Breast epithelium (tissue), 3 donors: ENCODE data around the gene GNB4.

Experiments used
- POLR2A ChIP-seq: fragments of 450-650 bp; IDR thresholded peaks from one replicate; pipeline ENCODE4 v1.6.1; 2016; ENCODE audit warnings: antibody characterized with exemption, mild to moderate bottlenecking, moderate library complexity
- POLR2AphosphoS5 ChIP-seq, 3 donors: sonication (generic); formaldehyde crosslinking; IDR thresholded peaks; one replicate each; pipeline ENCODE4 v1.6.1; 2017; ENCODE audit warnings: antibody characterized with exemption in 3 of 3
- TF ChIP-seq, protein P1 (sequence below), 3 donors: fragments of 450-650 bp; IDR thresholded peaks; one replicate each; pipeline ENCODE4 v1.5.1; 2016 to 2017; ENCODE audit warnings: antibody characterized with exemption in 3 of 3, mild to moderate bottlenecking in 3 of 3, moderate library complexity in 3 of 3

DNA sequence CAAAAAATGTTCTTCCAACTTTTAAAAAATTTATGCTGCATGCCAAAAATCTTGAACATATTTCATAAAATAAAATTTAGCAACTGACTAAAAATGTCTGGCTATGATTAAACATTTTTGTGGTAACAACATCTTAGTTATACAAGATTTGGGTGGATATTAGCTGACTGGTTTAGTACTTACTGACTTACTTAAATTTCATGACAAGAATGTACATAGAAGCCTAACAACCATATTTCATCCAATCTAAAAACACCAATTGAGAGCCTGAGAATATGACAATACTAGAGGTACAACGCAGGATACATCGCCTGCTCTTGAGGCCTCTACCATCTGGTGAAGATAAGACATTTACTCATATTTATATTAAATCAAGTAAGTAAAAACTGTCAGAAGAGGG, 34.6 kb downstream of the GNB4 start:
- TF ChIP-seq, protein P1, sequence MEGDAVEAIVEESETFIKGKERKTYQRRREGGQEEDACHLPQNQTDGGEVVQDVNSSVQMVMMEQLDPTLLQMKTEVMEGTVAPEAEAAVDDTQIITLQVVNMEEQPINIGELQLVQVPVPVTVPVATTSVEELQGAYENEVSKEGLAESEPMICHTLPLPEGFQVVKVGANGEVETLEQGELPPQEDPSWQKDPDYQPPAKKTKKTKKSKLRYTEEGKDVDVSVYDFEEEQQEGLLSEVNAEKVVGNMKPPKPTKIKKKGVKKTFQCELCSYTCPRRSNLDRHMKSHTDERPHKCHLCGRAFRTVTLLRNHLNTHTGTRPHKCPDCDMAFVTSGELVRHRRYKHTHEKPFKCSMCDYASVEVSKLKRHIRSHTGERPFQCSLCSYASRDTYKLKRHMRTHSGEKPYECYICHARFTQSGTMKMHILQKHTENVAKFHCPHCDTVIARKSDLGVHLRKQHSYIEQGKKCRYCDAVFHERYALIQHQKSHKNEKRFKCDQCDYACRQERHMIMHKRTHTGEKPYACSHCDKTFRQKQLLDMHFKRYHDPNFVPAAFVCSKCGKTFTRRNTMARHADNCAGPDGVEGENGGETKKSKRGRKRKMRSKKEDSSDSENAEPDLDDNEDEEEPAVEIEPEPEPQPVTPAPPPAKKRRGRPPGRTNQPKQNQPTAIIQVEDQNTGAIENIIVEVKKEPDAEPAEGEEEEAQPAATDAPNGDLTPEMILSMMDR (IDR thresholded peaks at IDR 0.05) = no peak
- no peak for TF ChIP-seq POLR2A
- TF ChIP-seq POLR2AphosphoS5 (IDR thresholded peaks at IDR 0.05) = no peak
